BE2C (cell line): Measurements from ENCODE around the gene C15orf61.

Experiments
- DNase-seq: peaks from one replicate; pipeline ENCODE4 v3.0.0-alpha.2; 2020
- H3K27me3 ChIP-seq: fragments of 250-450 bp; sonication (Bioruptor Pico); 2 replicates; pipeline ENCODE4 v1.5.1; 2020; ENCODE audit warnings: mild to moderate bottlenecking
- H3K36me3 ChIP-seq: fragments of 250-450 bp; sonication (Bioruptor Pico); 2 replicates; pipeline ENCODE4 v1.5.1; 2020; ENCODE audit warnings: mild to moderate bottlenecking
- H3K4me1 ChIP-seq: fragments of 250-450 bp; sonication (Bioruptor Pico); 2 replicates; pipeline ENCODE4 v1.5.1; 2020
- H3K4me3 ChIP-seq: 2 replicates; pipeline ENCODE4 v1.5.1; 2011; ENCODE audit warnings: low read depth, low read length
- H3K9me3 ChIP-seq: fragments of 250-450 bp; sonication (Bioruptor Pico); 2 replicates; pipeline ENCODE4 v1.5.1; 2020
- CTCF ChIP-seq: IDR thresholded peaks from 2 replicates; pipeline ENCODE4 v1.5.1; 2012; ENCODE audit warnings: mild to moderate bottlenecking, low read depth, low read length

C15orf61 gene

GRCh38 chr15:67551207-67551743 lies 30.3 kb downstream of the C15orf61 start:
- DNase-seq = no peak
- H3K36me3 ChIP-seq = peaks cover 8% of the 10 kb centered on the region

GRCh38 chr15:67554580-67554979 lies 33.6 kb downstream of the C15orf61 start:
- no peaks in the 10 kb centered on the region for H3K27me3 ChIP-seq
- TF ChIP-seq CTCF = no peak
- no peak for DNase-seq
- no peaks in the 10 kb centered on the region for H3K4me1 ChIP-seq
- H3K36me3 ChIP-seq = peaks cover 14% of the 10 kb centered on the region
- H3K9me3 ChIP-seq = peaks cover 2% of the 10 kb centered on the region; the same call in 1 of the 2 replicates
- H3K4me3 ChIP-seq = no peak overlapping the region

More at GRCh38 chr15:67551207-67551743, 30.3 kb downstream of the C15orf61 start:
- H3K4me1 ChIP-seq = no peaks in the 10 kb centered on the region
- no peak for TF ChIP-seq CTCF
- H3K4me3 ChIP-seq = no peak overlapping the region
- no peaks in the 10 kb centered on the region for H3K9me3 ChIP-seq
- H3K27me3 ChIP-seq = no peaks in the 10 kb centered on the region

- Histone ChIP-seq H3K36me3 (peaks cover 6% of the 10 kb centered on the region; the same call in 1 of the 2 replicates), H3K4me1 (no peaks in the 10 kb centered on the region; the same call in 1 of the 2 replicates), H3K27me3 (no peaks in the 10 kb centered on the region), H3K9me3 (peaks cover 2% of the 10 kb centered on the region; the same call in 1 of the 2 replicates), H3K4me3 (no peak overlapping the region)
- no peak for DNase-seq
- TF ChIP-seq CTCF = no peak
Observed at GRCh38 chr15:67556976-67557570, 36.1 kb downstream of the C15orf61 start.

- Histone ChIP-seq H3K4me1 (no peaks in the 10 kb centered on the region; the same call in none of the 2 replicates), H3K27me3 (no peaks in the 10 kb centered on the region), H3K9me3 (peaks cover 2% of the 10 kb centered on the region; the same call in 1 of the 2 replicates), H3K36me3 (0 out of 2 replicates have a peak, but pooled peaks cover 6% of the 10 kb centered on the region), H3K4me3 (no peak overlapping the region)
- DNase-seq = no peak
- no peak for TF ChIP-seq CTCF
Observed at GRCh38 chr15:67558502-67558901, 37.6 kb downstream of the C15orf61 start.

GRCh38 chr15:67559158-67559557 lies 38.2 kb downstream of the C15orf61 start:
- H3K27me3 ChIP-seq = no peaks in the 10 kb centered on the region
- H3K4me3 ChIP-seq = no peak overlapping the region
- no peak for DNase-seq
- 0 out of 2 replicates have a peak, but pooled peaks cover 6% of the 10 kb centered on the region for H3K36me3 ChIP-seq
- no peaks in the 10 kb centered on the region; the same call in none of the 2 replicates for H3K4me1 ChIP-seq
- no peak for TF ChIP-seq CTCF
- H3K9me3 ChIP-seq = peaks cover 2% of the 10 kb centered on the region; the same call in 1 of the 2 replicates

GRCh38 chr15:67559576-67559975 lies 38.6 kb downstream of the C15orf61 start:
- TF ChIP-seq CTCF = no peak
- Histone ChIP-seq H3K27me3 (no peaks in the 10 kb centered on the region), H3K4me1 (no peaks in the 10 kb centered on the region; the same call in none of the 2 replicates), H3K9me3 (peaks cover 2% of the 10 kb centered on the region; the same call in 1 of the 2 replicates), H3K36me3 (0 out of 2 replicates have a peak, but pooled peaks cover 6% of the 10 kb centered on the region), H3K4me3 (no peak overlapping the region)
- DNase-seq = no peak
